ENCODE results near the gene ETF1.

DNA sequence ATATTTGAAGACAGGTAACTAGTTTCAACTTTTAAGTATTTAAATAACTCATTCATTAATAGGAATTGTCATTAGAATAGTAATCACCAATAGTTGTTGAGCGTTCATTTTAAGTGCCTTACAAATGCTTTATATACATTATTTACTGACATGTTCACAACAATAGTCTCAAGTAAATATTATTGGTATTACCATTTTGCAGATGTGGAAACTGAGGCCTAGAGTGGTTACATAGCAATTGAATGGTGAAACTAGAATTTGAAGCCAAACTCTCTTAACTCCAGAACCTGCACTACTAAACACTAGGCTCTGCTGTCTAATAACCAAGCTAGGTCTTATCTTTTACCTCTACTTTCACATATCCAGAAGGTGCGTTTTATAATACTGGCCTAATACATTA lies 37.0 kb upstream of the ETF1 start:
- TF ChIP-seq POLR2A (IDR thresholded peaks at IDR 0.05) (no peak), CTCF (IDR thresholded peaks at IDR 0.05) (no peak)

Measured in testis (tissue), 2 donors.